HG03060 (cell line): ENCODE results near the gene PPP2R1B.

Experiments
- ATAC-seq: cut with Tn5 transposase; IDR thresholded peaks from one replicate; pipeline ENCODE4 v1.9.1; 2021; ENCODE audit warnings: low read depth, moderate number of reproducible peaks; ENCODE audit not compliant: unreplicated experiment

Gene PPP2R1B

GRCh38 chr11:111756097-111756496 is 10.1 kb downstream of the PPP2R1B start:
- no peak for ATAC-seq

GRCh38 chr11:111749646-111750045 is 16.5 kb downstream of the PPP2R1B start:
- ATAC-seq, result no peak

DNA sequence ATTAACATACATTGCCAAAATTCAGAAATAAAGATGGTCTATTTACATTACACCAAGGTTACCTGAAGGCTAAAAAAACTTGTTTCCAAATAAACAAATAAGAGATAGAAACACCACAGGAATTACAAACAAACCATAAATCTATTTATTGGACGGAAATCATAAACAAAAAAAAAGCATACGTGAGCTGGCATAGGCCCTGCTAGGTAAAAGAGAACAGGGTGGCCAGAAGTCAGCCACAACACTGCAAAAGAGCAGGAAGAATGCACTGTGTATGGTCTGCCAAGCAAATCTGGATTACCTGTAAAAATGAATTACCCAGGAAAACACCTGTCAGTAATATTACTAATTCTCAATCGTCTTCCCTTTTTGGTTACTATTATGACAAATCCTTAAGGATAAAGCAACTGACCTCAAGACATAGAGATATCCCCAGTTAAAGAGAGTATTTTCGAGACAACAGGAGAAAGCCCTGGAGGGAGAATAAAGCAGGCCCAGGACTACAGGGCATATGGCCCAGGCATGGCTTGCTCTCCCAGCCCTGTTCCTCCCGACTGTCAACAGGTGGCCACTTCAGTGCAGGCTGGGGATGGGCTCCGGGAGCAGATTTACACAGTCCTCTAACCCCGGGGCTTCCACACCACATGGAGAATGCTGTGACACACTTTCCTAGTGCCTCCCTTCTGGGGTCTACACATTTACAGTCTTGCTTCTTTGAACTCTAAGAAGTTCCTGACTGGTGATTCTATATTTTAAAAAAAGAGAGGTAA is 18.0 kb downstream of the PPP2R1B start:
- no peak for ATAC-seq

DNA sequence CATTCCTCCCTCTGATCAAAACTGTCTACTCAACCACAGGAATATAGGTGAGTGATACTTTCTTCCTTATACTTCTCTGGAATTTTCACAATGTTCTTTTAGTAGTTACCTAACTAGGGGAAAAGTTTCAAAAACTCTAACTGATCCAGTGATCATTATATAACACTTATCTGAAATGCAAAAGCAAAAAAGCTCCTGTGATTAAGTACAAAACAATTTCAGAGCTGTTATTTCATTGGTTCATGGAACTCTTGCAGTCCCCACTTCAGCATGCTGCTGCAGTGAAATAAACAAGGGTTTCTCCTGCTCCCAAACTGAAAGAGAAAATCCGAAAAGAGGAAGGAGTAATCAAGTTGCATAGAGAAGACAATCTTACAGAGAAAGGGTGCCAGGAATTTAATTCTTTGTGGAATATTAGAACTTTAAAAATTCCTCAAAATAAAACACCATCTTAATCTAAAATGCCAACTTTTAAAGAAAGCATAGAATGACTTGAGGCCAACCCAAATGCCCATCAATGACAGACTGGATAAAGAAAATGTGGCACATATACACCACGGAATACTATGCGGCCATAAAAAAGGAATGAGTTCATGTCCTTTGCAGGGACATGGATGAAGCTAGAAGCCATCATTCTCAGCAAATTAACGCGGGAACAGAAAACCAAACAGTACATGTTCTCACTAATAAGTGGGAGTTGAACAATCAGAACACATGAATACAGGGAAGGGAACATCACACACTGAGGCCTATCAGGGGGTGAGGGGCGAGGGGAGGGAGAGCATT is 20.3 kb downstream of the PPP2R1B start:
- ATAC-seq, result no peak

DNA sequence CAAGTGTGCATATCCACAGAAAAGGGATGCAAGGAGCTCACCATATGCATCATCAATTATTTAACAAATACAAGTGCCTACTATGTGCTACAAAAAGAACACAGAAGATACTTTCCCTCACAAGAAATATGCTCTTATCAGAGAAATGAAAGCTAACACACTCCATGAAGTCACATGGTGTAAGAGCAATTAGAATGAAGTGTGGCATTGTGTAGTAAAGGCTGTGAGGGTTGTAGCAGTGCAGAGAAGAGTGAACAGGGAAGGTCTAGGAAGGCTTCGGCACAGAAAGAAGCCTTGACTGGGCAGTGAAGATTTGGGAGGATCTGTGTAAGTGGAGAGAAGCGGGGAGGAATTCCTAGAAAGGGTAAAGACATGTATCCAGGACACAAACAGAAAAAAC is 22.5 kb downstream of the PPP2R1B start:
- no peak for ATAC-seq

DNA sequence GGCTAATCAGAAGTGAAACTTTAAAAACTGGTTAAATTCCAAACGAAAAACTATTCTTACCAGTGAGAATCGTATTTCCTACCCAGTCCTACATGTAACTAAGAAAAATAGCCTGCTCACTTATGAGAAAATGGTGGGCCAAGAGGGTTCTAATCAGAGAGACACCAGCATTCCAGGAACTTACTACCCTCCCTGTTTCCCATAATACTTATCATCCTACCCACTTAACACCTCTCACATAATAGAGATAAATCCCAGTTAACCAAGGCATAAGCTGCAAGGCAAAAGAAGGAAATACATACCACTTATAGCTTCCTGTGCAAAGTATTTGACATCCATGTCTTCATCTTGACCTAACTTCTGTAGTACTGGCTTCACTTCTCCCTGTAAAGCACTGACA is 24.4 kb downstream of the PPP2R1B start:
- ATAC-seq, result no peak

- ATAC-seq, result no peak
Measured at GRCh38 chr11:111739299-111739698, 26.9 kb downstream of the PPP2R1B start.

DNA sequence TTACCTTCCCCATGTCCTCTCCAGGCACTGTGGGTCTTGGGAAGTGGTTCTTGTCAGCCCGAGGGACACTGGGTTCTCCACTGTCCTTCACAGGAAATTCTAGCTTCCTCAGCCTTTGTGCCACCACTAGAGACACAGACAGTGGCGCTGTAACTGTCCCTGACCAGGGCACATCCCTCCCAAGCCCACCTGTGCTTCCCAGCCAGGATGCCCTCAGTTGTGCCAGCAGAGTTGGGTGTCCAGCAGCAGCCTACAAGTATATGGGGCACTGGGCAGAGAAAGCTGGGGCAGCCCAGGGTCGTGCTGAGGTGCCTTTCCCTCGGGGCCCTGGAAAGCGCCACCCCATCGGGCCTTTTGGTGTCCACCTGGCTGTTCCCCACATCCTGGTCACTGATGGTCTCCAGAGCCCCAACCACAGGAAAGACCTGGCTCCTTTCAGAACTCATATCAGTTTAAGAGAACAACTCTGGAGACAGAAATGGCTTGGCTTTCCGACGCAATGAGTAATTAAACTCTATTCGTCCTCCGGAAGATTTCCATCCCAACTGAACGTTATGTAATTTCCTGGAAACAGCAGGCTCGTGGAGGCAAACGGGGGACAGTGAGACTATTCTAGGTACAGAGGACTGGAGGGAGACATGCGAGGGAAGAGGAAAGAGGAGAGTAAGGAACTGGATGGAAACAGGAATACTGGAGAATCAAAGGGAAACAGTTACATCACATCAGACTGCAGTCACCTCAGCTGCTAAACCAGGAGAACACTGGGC is 28.6 kb downstream of the PPP2R1B start:
- no peak for ATAC-seq

- ATAC-seq, result no peak
Measured at GRCh38 chr11:111736621-111737443, 29.4 kb downstream of the PPP2R1B start.

- no peak for ATAC-seq
Measured at GRCh38 chr11:111736181-111736590, 30.0 kb downstream of the PPP2R1B start.

GRCh38 chr11:111735262-111736116 is 30.7 kb downstream of the PPP2R1B start:
- no peak for ATAC-seq

DNA sequence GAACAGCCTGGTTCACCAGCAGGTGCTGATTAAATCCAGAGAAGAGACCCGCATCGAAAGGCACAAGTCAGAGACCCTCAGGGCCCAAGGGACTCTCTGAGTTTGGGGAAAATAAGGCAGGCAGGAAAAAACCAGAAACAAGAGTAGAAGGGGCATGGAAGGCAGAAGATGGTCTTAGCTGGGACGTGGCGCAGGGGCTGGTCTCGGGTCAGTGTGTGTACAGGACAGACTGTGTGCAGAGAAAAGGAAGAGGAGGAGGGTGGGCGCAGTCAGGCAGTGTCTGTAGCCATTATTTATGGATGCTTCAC is 31.3 kb downstream of the PPP2R1B start:
- ATAC-seq, result no peak

- ATAC-seq, result no peak
Measured at GRCh38 chr11:111734101-111734953, 31.9 kb downstream of the PPP2R1B start.

DNA sequence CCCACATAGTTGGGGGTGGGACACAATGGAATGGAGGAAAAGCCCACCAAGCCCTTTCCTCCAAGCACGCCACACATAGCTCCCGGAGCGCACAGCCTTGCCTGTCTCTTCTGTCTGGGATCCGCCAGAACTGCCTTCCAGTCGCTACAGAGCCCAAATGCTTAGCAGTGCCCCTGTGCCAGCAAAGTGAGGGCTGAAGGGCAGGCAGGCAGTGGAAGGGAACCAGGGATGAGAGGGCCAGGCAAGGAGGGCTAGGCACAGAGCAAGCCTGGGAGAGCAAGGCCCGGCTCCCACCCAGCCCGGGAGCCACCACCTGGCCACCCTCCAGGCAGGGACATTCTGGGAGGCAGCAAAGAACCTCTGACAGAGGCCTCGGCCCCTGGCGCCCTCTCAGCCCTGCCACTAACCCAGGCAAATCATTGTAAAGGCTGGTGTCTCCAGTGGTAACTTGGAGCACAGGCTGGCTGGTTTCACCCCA is 32.5 kb downstream of the PPP2R1B start:
- no peak for ATAC-seq

GRCh38 chr11:111733016-111733415 is 33.2 kb downstream of the PPP2R1B start:
- no peak for ATAC-seq

DNA sequence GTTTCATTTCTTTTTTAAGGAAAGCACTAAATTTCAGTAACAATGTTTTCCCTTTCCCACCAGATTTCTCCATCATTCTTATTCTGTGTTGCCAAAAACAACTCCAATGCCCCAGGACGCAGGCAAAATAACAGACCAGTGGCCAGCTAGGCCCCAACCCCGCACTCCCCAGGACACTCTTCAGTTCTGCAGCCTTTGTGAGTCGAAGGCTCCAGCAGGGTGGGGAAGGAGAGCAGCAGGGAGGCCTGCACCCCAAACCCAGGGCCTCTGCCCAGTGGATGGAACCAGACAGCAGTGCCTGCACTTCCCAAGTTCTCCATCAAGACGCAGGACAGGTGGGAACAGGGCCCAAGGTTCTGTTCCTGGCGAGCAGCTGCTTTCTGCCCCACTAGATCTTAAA is 34.4 kb downstream of the PPP2R1B start:
- ATAC-seq, result no peak

DNA sequence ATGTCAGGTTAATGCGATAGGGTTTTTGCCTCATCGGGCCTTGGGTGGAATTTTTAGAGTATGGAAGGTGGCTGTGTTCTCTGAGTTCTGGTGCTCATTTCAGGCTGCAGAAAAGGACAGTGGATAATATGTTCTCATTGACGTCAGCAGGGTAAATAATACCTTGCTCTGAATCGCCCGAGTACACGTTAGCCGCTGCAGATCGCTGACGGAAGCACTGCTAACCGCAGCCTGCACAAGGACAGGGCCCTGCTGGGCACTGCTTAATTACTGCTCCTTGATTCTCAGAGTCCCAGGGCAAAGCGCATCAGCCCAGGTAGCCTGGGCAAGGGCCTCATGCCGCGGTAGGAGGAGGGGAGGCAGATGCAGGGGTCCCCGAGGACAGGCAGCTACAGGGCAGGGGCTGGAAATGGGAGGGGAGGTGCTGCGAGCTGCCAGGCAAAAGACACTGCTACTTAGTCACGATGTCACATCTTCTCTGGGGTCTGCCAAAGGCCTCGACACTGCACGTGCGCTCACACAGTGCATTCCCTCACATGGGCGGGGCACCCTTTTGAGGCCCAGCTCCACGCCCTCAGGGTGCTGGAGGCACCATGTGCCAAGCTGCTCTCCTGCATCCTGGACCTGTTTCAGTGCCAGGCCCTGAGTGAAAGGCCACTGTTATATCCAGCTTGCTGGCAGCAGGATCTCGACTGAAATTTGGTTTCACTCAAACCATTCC is 35.2 kb downstream of the PPP2R1B start:
- ATAC-seq, result no peak

- ATAC-seq, result no peak
Measured at GRCh38 chr11:111729831-111730311, 36.3 kb downstream of the PPP2R1B start.
